RWPE2 (cell line): ENCODE results near the gene SHC4.

Experiments
- ATAC-seq: fragments of 200-7000 bp; cut with Tn5 transposase; 3 replicates; pipeline ENCODE4 v1.9.1; 2021; ENCODE audit warnings: low read depth
- DNase-seq: peaks from one replicate; pipeline ENCODE4 v3.0.0-alpha.2; 2020; ENCODE audit warnings: low spot score
- H3K27ac ChIP-seq: fragments of 450-650 bp; 2 replicates; pipeline ENCODE4 v1.5.1; 2017; ENCODE audit warnings: mild to moderate bottlenecking; ENCODE audit not compliant: poor library complexity, severe bottlenecking
- H3K27me3 ChIP-seq: fragments of 250-450 bp; sonication (Bioruptor Pico); 2 replicates; pipeline ENCODE4 v1.5.1; 2021; ENCODE audit warnings: mild to moderate bottlenecking, moderate library complexity; ENCODE audit not compliant: insufficient read depth, poor library complexity, severe bottlenecking
- H3K36me3 ChIP-seq: fragments of 250-450 bp; sonication (Bioruptor Pico); 2 replicates; pipeline ENCODE4 v1.5.1; 2020; ENCODE audit warnings: low read depth, mild to moderate bottlenecking, moderate library complexity
- H3K4me1 ChIP-seq: fragments of 250-450 bp; sonication (Bioruptor Pico); 2 replicates; pipeline ENCODE4 v1.5.1; 2021; ENCODE audit warnings: mild to moderate bottlenecking, moderate library complexity; ENCODE audit not compliant: insufficient read depth, poor library complexity, severe bottlenecking
- H3K4me3 ChIP-seq: fragments of 250-450 bp; sonication (Bioruptor Pico); 2 replicates; pipeline ENCODE4 v1.5.1; 2021; ENCODE audit warnings: mild to moderate bottlenecking, moderate library complexity; ENCODE audit not compliant: severe bottlenecking
- H3K9me3 ChIP-seq: fragments of 250-450 bp; sonication (Bioruptor Pico); 2 replicates; pipeline ENCODE4 v1.5.1; 2021; ENCODE audit warnings: mild to moderate bottlenecking, moderate library complexity; ENCODE audit not compliant: severe bottlenecking
- TF ChIP-seq, protein P1 (sequence below): fragments of 450-650 bp; IDR thresholded peaks from one replicate; pipeline ENCODE4 v1.5.1; 2017; ENCODE audit warnings: mild to moderate bottlenecking, moderate library complexity; ENCODE audit not compliant: poor library complexity, severe bottlenecking

SHC4 gene

DNA sequence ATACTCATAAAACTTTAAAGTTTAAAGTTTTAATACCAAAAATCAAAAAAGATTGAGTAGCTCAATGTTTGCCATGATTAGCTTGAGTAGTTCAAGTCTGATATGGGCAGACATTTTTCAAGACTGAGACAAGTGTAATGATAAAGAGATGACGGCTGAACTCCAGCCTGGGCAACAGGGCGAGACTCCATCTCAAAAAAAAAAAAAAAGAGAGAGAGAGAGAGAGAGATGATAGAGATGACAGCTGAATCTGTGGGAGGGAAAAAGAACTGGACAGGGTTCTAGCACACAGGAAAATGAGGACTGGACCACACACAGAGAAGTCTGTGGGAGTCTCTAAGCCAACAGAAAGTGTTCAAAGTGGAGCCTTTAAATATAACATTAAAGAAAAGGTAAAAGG lies 178.0 kb downstream of the SHC4 start:
- Histone ChIP-seq H3K4me1 (no peaks in the 10 kb centered on the region), H3K4me3 (no peak overlapping the region), H3K27ac (no peak overlapping the region), H3K9me3 (no peaks in the 10 kb centered on the region), H3K36me3 (peaks cover 85% of the 10 kb centered on the region), H3K27me3 (no peaks in the 10 kb centered on the region)
- DNase-seq (no peak), ATAC-seq (no peak)
- TF ChIP-seq, protein P1, sequence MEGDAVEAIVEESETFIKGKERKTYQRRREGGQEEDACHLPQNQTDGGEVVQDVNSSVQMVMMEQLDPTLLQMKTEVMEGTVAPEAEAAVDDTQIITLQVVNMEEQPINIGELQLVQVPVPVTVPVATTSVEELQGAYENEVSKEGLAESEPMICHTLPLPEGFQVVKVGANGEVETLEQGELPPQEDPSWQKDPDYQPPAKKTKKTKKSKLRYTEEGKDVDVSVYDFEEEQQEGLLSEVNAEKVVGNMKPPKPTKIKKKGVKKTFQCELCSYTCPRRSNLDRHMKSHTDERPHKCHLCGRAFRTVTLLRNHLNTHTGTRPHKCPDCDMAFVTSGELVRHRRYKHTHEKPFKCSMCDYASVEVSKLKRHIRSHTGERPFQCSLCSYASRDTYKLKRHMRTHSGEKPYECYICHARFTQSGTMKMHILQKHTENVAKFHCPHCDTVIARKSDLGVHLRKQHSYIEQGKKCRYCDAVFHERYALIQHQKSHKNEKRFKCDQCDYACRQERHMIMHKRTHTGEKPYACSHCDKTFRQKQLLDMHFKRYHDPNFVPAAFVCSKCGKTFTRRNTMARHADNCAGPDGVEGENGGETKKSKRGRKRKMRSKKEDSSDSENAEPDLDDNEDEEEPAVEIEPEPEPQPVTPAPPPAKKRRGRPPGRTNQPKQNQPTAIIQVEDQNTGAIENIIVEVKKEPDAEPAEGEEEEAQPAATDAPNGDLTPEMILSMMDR: no peak

DNA sequence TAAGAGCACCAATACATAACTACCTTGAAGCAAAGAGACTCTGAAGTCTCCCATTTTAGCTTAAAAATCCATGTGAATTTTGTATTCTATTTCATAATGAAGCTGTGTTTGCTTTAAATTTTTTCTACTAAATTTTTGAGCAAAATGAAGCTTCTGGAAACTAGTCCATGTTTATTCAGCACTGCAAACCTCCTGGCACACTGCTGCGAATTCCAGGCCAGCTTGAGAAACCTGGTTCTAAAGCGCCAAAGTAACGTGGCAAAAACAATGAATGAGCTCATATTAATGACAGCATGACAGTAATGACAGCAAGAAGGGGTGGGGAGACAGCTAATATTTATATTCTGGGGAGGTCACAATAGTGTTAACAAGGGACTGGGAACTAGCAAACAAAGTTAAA lies 178.5 kb downstream of the SHC4 start:
- H3K4me3 ChIP-seq: no peak overlapping the region
- H3K4me1 ChIP-seq: no peaks in the 10 kb centered on the region
- peaks cover 85% of the 10 kb centered on the region for H3K36me3 ChIP-seq
- TF ChIP-seq, protein P1: no peak
- H3K27me3 ChIP-seq: no peaks in the 10 kb centered on the region
- DNase-seq (no peak), ATAC-seq (no peak)
- no peaks in the 10 kb centered on the region for H3K9me3 ChIP-seq
- H3K27ac ChIP-seq: no peak overlapping the region

DNA sequence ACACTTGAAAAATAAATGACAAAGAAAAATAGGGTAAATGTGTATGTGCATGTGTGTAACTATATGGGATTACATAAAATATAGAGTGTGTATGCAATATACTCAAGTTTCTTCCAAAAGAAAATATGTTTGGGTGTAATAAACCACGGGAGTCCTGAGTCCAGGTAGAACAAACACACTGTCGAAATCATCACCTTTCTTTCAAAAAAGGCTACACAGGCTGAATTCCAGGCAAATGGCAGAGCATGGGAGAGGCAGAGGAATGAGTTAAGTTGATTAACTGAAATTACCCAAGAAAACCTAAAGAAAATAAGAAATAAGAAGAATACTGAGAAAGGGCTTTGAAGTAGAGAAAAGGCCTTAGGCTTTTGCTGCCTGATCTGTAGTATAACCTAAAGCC lies 179.0 kb downstream of the SHC4 start:
- ATAC-seq (no peak), DNase-seq (no peak)
- no peaks in the 10 kb centered on the region for H3K4me1 ChIP-seq
- TF ChIP-seq, protein P1: no peak
- no peaks in the 10 kb centered on the region for H3K27me3 ChIP-seq
- no peak overlapping the region for H3K27ac ChIP-seq
- no peaks in the 10 kb centered on the region for H3K9me3 ChIP-seq
- H3K36me3 ChIP-seq: peaks cover 85% of the 10 kb centered on the region
- no peak overlapping the region for H3K4me3 ChIP-seq

DNA sequence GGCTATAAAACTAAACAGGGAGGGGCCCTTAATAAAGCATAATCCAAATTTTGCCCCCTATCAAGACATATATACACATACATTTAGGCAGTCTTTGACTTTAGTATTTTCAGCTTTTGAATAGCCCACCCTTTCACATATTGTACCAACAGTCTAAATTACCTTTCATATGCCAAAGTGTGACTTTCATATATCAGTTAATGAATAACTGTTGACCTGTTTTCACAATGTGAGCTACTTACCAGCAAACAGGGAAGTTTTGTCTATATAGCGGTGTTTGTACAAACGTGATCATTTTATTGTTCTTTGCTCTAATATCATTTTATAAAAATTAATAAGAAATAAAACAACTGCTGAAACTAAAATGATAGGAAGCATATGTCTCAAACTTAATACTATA lies 180.8 kb downstream of the SHC4 start:
- H3K36me3 ChIP-seq: peaks cover 79% of the 10 kb centered on the region
- H3K9me3 ChIP-seq: no peaks in the 10 kb centered on the region
- H3K27me3 ChIP-seq: no peaks in the 10 kb centered on the region
- H3K4me1 ChIP-seq: no peaks in the 10 kb centered on the region
- H3K27ac ChIP-seq: no peak overlapping the region
- TF ChIP-seq, protein P1: no peak
- no peak overlapping the region for H3K4me3 ChIP-seq
- ATAC-seq: no peak
- no peak for DNase-seq

DNA sequence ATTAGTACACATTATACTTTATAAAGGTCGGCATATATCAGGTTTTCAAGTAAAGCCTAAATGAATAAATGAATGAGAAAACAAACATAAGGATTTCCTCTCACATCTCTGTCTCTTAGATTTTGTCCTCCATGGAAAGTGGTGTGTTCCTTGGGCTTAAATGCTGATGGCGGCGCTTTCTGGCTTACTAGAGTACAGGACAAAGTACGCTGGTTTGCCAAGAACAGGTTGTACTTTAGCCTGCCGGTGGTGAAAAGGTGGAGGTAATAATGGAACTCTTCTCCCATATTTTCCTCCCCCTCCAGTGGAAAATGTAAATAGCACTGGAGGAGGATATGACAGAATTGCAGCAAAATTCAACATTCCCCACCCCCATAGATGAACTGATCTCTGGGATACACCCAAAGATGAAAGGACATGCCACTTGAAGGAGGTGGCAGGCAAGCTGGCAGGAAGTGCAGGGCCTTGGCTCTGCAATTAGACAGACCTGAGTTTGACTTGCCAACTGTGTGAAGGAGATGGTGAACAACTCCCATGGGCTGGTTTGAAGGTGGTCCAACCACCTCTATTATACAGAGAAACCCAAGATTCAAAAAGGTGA lies 182.1 kb downstream of the SHC4 start:
- TF ChIP-seq, protein P1: no peak
- H3K27me3 ChIP-seq: no peaks in the 10 kb centered on the region
- no peak overlapping the region for H3K27ac ChIP-seq
- H3K4me3 ChIP-seq: no peak overlapping the region
- ATAC-seq (peak; percentile 40; the same call in 1 of the 3 replicates), DNase-seq (no peak)
- peaks cover 76% of the 10 kb centered on the region for H3K36me3 ChIP-seq
- no peaks in the 10 kb centered on the region for H3K4me1 ChIP-seq
- H3K9me3 ChIP-seq: no peaks in the 10 kb centered on the region
